Cardiac fibroblast (primary cell): ENCODE results near the gene PTPRN2.

Source experiments
- DNase-seq, 2 donors: peaks; one replicate each; pipeline versions ENCODE4 v3.0.0 to v3.0.0-alpha.2; 2010; ENCODE audit warnings: low read depth in 2 of 2
- H3K4me3 ChIP-seq, 2 donors: replicated peaks in 1 of 2; 1 replicate in 1 of 2; 2 replicates in 1 of 2; pipeline ENCODE4 v1.5.1; 2011; ENCODE audit warnings: low read depth in 2 of 2, low read length in 2 of 2, mild to moderate bottlenecking in 2 of 2, moderate library complexity in 1 of 2
- TF ChIP-seq, protein P1 (sequence below): IDR thresholded peaks from one replicate; pipeline ENCODE4 v1.5.1; 2011; ENCODE audit warnings: low read depth, mild to moderate bottlenecking, low read length, inconsistent platforms

PTPRN2 gene

DNA sequence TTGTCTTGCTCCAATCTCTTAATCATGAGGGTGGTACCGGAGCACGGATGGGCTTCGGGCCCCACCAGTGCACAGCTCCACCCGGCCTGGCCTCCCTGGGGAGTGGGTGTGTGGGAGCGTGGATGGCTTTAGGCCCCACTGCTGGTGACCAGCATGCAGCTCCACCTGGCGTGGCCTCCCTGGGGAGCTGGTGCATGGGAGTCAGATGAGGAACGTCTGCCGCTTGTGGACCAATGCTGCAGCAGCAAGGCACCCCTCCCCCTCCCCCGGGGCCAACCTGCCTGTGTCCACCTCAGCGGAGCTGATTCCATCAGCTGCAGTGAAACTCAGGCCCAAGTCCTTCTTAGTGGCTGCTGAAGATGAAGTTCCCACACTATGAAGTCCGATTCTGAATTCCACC, 511.4 kb downstream of the PTPRN2 start:
- no peak overlapping the region for H3K4me3 ChIP-seq
- no peak for DNase-seq
- TF ChIP-seq, protein P1, sequence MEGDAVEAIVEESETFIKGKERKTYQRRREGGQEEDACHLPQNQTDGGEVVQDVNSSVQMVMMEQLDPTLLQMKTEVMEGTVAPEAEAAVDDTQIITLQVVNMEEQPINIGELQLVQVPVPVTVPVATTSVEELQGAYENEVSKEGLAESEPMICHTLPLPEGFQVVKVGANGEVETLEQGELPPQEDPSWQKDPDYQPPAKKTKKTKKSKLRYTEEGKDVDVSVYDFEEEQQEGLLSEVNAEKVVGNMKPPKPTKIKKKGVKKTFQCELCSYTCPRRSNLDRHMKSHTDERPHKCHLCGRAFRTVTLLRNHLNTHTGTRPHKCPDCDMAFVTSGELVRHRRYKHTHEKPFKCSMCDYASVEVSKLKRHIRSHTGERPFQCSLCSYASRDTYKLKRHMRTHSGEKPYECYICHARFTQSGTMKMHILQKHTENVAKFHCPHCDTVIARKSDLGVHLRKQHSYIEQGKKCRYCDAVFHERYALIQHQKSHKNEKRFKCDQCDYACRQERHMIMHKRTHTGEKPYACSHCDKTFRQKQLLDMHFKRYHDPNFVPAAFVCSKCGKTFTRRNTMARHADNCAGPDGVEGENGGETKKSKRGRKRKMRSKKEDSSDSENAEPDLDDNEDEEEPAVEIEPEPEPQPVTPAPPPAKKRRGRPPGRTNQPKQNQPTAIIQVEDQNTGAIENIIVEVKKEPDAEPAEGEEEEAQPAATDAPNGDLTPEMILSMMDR: no peak

DNA sequence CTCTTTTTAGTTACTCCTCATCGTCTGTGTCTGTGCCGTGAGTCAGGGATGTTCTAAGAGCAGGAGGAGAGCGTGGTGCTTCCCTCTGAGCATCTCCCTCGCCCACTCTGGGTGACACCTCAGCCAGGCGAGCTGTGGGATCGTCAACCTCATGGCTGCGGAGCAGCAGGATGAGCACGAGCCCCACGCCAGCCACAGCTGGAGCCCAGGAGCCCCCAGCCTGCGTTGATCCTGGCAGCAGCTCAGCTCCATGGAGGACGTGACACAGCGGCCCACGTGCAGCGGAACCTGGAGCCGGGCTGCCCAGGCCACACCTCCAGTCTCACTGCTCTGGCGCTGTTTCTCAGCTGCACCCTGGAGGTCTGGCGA, 512.0 kb downstream of the PTPRN2 start:
- TF ChIP-seq, protein P1: no peak
- H3K4me3 ChIP-seq: no peak overlapping the region
- no peak for DNase-seq

- no peak overlapping the region for H3K4me3 ChIP-seq
- TF ChIP-seq, protein P1: no peak
- DNase-seq: no peak
Measured at GRCh38 chr7:158074896-158075632, 512.6 kb downstream of the PTPRN2 start.

- TF ChIP-seq, protein P1: no peak
- DNase-seq: no peak
- H3K4me3 ChIP-seq: no peak overlapping the region
Measured at GRCh38 chr7:158073845-158074840, 513.5 kb downstream of the PTPRN2 start.

DNA sequence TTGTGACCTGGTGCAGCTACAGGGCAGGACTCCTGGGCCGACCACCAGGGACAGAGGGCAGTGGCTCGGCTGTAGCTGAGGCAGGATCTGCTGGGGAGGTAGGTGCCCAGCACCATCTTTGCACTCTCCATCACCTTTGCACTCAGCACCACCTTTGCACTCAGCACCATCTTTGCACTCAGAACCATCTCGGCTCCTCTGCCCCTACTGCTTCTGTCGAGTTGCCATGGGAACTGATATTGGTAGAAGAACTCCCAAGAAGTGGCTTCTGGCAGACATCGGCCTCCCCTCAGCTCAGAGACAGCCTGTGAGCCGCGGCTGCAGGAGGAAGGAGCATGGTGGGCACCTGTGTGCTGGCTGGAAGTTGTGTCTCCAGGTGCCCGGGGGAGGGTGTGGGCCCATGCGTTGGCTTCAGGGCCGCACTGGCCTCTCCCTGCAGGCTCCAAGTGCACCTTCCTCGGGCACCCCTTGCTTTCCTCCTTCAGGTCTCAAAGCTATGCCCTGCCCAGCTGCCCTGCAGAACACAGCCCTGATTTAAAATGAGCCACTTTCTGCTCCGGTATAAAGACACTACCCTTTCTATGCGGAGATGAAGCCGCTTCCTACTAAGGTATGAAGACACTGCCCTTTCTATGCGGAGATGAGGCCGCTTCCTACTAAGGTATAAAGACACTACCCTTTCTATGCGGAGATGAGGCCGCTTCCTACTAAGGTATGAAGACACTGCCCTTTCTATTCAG, 514.5 kb downstream of the PTPRN2 start:
- TF ChIP-seq, protein P1: no peak
- no peak for DNase-seq
- H3K4me3 ChIP-seq: no peak overlapping the region

- no peak for DNase-seq
- TF ChIP-seq, protein P1: no peak
- no peak overlapping the region for H3K4me3 ChIP-seq
Measured at GRCh38 chr7:158070222-158070920, 517.3 kb downstream of the PTPRN2 start.
